ENCODE results near the gene KRTAP13-2.

Gene KRTAP13-2, protein sequence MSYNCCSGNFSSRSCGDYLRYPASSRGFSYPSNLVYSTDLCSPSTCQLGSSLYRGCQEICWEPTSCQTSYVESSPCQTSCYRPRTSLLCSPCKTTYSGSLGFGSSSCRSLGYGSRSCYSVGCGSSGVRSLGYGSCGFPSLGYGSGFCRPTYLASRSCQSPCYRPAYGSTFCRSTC

DNA sequence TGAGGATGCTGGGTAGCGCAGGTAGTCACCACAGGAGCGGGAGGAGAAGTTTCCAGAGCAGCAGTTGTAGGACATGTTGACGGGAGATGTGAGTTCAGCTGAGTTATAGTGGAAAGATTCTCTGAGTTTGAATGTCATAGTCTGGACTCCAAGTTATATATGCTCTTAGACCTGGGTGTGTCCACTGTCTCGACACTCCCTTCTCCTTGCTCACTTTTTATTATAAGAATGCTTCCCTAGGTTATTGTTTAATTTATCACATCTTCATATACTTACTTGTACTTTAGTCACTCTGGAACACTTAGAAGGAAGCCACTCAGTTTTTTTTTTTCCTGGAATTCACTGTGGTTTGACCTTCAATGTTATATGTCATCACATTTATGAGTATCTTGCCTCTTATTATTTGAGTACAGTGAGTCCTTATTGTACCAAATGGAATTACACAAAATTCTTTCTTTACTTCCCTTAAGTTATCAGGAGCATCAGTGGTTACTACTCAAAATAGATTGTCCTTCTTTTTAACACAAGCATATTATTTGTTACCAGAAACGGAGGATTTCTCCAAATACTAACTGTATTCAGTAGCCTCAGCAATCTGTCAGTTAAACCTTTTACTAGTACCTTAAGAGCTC, at the start of gene KRTAP13-2:
Gene KRTAP13-2 (minus strand): TSS at position 133 of the 632 bp plus-strand sequence. CDS start 58 bp downstream, at position 75.
- no peak for DNase-seq (ENCODE audit: low read depth, low spot score)

DNA sequence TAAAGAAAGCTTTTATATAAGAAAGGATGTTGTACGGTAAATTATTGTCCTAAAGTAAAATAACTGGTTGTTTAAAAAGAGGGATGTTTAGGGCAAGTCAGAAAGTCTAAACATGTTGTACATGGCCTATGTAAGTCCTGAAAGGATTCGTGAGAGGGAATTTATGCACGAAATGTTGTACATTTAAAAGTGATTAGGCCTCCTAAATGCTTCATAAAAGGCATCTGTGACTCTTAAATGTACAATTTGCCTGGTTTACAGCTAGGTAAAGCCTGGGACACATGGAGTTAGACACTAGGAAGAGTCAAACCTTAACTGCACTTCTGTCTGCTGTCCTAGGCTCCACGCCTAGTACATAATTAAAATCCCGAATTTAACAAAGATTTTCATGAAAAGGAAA, 43.9 kb upstream of the KRTAP13-2 start:
- no peak for DNase-seq (ENCODE audit: low read depth, low spot score)

DNA sequence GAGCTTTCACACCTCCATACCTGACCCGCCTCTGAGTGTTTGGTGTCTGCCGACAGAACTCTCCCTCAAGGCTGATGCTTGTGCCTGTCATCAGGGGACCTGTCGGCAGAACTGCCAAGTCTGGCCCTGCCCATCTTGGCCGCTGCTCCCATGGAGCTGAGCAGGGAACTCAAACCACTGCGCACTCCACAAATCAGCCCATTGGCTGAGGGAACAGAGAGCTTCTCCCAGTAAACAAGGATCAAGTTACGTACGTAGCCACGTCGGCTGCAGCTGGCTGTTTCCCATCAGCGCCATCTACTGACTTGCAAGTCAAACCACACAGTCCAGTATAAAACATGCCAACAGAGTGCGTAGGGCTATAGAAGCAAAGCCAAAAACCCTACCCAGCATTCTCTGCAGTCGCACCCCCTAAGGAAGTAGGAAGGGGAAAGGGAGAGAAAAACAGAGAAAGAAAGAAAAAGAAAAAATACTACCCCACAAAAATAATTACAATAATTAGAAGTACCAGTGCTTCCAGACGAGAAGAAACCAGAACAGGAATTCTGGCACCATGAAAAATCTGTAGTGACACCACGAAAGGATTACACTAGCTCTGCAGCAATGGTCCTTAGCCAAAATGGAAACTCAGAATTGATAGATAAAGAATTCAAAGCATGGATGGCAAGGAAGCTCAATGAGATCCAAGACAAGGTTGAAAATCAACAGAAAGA, 36.9 kb upstream of the KRTAP13-2 start:
- no peak for DNase-seq (ENCODE audit: low read depth, low spot score)

DNA sequence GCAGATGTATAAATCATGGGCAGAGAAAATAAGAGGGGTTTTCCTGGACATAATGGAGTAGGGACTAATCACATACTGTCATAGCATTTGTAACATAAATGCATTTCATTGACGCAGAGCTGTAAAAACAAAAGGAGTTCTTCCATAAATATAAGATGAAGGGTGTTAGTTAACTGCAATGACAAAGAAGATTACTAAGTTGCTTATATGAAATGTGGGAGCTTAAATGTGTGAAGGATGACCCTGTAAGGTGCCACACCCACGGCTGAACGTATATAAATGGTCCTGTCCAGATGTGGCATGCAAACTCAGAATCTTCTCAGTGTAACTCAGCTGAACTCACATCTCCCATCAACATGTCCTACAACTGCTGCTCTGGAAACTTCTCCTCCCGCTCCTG, 23.7 kb upstream of the KRTAP13-2 start, which contains the start of gene KRTAP13-1:
Gene KRTAP13-1 (plus strand): TSS at position 301 of the 400 bp plus-strand sequence. CDS start 56 bp downstream, at position 357.
- no peak for DNase-seq (ENCODE audit: low read depth, low spot score)

DNA sequence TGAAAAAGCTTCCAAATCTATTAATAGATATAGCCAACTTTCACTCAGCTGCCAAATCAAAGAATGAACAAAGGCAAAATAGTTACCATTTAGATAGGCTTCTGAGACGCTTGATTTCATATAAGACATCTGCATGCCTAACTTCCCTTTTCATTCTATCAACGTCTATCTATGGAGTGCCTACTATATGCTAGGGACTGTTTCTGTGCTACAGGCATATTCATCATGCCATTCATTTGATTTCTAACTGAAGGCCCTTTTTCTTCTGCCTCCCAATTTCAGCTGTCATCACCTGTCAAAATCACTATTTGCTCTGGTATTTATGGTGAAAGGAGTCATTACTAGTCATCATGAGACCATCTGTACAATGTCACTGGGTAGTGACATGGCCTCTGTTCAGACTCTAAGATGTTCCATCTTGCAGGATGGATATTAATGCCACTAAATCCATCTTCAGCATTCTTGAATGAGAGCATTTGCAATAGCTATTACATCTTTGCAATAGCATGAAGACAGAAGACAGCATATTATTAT, 19.5 kb upstream of the KRTAP13-2 start:
- DNase-seq (ENCODE audit: low read depth, low spot score), result no peak

DNA sequence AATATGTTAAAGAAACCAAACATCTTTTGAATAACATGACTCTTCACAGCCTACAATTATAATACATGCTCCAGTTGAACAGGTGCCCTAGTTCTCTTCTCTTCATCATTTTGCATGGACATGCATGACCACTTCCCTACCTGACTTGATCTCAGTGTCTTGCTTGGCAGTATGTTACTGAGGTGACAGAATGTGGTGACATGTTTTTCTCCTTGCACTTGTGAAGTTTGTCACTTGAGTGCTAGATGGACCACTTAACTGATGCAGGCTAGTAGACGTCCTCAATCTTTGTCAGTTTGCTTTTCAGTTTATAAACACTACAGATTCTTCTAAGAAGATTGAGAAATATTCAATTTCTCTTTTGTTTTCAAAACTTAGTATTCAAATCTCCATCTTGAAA, 10.1 kb upstream of the KRTAP13-2 start:
- DNase-seq (ENCODE audit: low read depth, low spot score), result no peak

DNA sequence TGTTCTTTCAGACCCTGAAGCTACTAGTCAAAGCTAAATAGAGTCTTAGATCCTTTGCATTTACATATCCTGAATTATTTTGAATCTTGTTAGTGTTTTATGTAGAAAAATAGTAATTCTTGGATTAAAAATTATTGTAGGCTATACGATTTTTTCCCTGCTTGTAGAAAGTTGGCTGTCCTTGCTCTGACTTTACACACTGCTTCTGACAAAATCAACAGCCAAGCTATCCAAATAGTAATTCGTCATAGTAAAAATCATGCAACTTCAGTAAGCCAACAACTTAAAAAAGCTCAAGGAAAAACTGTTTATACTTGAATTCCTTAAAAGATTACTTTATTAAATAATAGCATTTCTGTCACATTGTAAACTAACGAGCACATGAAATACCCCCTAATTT, 16.2 kb downstream of the KRTAP13-2 start:
- no peak for DNase-seq (ENCODE audit: low read depth, low spot score)

DNA sequence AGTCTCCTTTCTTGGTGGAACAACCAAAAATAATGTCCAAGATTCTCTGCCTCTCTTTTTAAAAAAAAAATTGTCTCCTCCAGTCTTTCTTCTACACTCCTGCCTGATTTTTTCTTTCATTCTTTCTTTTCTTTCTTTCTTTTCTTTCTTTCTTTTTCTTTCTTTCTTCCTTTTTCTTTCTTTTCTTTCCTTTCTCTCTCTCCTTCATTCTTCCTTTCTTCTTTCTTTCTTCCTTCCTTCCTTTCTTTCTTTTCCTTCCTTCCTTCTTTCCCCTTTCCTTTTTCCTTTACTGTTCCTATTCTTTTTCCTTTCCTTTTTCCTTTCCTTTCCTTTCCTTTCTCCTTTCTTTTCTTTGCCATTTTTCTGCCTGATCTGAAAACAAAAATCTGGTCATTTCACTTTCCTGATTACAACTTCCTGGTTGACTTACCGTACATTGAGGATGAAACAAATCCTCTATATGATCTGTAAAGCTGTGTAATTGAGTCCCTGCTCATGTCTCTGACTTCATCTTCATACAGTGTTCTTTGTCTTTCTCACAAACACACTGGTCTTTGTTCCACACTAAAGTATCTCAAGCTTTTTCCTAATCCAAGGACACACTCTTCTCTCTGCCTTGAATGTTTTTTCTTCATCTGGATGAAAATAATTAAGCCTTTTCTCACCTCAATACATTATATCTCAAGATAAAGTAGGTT, 17.6 kb downstream of the KRTAP13-2 start:
- DNase-seq (ENCODE audit: low read depth, low spot score), result no peak

DNA sequence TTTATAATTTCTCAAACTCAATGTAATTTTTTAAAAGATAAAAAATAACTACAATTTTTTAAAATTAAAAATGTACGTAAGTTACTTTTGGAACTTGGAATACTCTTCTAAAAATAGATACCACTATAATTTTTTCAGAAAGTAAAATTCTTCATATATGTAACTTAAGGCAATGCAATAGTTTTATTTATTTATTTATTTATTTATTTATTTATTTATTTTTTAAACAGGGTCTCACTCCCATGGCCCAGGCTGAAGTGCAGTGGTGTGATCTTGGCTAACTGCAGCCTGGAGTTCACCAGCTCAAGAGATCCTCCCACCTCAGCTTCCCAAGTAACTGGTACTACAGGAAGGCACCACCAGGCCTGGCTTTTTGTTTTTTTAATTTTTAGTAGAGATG, 20.5 kb downstream of the KRTAP13-2 start:
- DNase-seq (ENCODE audit: low read depth, low spot score), result no peak

DNA sequence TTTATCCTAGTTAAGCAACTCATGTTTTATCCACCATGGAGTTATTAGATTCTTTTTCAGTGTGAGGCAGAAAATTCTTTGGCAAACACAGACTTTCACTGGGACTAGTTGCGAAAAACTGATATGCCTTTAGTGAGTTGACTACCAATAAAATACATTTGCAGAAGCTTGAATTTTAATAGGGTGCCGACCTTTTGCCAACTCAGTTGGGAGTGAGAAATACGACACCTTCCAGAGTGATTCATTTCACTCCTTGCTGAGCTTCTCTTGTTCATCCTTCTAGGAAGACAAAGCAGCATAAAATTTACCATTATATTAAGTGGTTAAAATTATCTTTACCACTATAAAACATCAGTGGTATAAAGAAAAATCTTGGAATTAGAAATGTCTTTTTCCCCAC, 22.5 kb downstream of the KRTAP13-2 start:
- no peak for DNase-seq (ENCODE audit: low read depth, low spot score)

DNA sequence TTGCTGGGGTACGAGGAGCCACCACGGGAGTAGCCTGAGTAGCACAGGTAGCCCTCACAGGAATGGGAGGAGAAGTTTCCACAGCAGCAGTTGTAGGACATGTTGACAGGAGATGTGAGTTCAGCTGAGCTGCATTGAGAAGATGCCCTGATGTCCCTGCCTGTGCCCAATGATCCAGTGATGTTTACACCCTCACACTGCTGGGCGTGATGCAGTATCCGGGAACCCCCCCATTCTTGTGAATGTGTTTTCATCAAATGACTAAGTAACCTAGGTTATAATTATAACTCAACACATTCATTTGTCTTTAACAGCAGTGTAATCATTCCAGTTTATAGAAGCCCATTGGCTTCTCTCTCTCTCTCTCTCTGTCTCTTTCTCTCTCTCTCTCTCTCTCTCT, 23.6 kb downstream of the KRTAP13-2 start, which contains the start of gene KRTAP23-1:
Gene KRTAP23-1 (minus strand): TSS at position 101 of the 400 bp plus-strand sequence. CDS start 0 bp downstream, at position 101.
- no peak for DNase-seq (ENCODE audit: low read depth, low spot score)

DNA sequence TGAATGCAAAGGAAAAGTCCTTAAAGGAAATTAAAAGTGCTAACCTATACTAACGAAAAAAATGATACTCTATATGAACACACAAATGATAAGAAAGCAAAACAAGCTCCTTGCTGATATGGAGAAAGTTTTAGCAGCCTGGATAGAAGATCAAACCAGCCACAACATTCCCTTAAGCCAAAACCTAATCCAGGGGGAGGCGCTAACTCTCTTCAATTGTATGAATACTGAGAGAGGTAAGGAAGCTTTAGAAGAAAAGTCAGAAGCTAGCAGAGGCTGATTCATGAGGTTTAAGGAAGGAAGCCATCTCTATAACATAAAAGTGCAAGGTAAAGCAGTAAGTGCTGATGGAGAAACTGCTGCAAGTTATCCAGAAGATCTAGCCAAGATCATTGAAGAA, 27.1 kb downstream of the KRTAP13-2 start:
- DNase-seq (ENCODE audit: low read depth, low spot score), result no peak

DNA sequence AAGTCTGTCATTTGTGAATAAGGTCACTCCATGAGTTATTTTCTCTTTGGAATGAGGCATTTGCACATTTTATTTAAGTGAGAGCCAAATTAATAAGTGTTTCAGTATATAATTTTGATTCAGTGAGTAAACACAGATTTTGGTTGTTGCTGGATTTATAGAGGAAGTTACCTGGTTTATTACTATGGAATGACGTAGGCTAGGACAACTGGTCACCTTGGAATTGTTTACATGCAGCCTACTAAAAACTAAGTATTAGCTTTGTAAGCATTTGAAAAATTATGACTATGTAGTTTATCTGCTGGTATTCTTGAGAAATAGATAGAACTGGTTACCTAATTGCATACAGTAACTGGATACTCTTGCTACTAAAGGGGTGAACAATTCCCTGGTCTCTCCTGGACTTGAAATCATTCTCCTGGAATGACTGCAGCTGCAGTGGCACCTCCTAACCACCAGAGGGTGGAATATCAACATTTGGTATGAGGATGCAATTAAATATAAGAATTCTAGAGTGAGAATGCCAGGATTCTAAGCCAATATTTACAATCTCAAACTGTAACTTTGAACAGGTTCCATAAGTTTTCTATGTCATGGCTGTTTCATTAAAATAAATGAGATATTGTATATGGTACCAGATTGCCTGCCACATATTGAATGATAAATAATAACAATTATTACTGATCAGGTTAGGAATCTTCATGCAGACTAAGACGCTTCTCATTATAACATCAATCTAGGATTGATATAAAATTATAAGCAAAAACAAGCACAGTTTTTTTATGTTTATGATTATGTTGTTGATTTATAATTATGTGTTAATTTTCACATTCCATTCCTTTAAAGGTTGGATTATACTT, 31.1 kb downstream of the KRTAP13-2 start:
- no peak for DNase-seq (ENCODE audit: low read depth, low spot score)

DNA sequence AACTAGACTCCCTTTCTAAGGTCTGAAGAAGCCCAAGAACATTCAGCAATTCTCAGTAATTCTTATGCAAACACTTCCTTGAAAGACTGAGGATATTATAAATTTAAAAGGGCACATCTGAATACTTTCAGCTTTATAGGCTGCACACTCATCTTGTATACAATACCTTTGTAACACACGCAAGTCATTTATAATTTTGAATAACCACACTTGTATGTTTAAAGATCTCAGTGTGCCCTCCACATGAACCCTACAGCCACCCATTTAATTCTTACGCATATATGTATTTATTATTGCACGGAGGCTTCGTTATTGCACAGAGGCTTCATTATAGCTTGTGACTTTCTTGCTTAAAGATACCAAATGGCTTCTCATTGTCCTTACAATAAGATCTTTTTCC, 33.4 kb downstream of the KRTAP13-2 start:
- no peak for DNase-seq (ENCODE audit: low read depth, low spot score)

DNA sequence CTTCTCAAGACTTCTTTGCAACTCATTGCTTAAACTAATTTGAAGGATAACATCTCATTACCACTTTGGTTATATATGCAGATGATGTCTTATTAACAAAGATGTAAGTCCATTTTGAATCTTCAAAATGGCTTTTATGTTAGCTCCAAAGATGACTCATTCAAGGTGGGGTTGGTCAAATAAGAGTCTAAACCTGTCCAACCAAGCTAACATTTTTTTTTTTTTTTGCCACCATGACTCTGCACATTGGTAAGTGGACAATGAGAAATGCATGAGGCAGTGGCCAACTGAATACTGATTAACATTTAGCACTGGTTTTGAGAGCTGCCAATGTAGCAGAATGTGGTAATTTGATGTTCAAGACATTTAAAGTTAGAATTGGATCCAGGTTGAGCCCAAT, 34.3 kb downstream of the KRTAP13-2 start:
- no peak for DNase-seq (ENCODE audit: low read depth, low spot score)

DNA sequence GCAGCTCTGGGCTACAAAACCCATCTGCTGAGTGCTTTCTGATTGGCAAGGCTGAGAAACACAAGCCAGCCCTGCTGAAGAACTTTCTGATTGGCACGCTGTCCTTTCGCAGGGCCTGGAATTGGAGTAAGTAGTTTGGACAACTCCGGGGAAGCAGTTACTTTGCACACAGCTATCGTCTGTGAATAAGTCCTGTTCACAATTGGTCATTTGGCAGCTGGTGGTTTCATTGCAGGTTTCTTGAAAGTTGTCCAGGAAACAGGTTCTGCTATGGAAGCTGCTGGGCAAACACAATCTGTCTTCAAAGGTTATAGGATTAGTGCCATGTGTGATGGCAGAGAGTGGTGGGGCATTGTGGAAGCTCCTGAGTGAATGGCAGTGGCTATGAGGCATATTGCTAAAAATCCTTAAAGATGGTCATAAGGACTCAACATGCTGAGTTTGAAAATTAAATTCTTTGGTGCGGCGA, 34.8 kb downstream of the KRTAP13-2 start, which contains the start of gene KRTAP27-1:
Gene KRTAP27-1 (minus strand): TSS at position 419 of the 469 bp plus-strand sequence. CDS start 26 bp downstream, at position 393.
- DNase-seq (ENCODE audit: low read depth, low spot score), result no peak

DNA sequence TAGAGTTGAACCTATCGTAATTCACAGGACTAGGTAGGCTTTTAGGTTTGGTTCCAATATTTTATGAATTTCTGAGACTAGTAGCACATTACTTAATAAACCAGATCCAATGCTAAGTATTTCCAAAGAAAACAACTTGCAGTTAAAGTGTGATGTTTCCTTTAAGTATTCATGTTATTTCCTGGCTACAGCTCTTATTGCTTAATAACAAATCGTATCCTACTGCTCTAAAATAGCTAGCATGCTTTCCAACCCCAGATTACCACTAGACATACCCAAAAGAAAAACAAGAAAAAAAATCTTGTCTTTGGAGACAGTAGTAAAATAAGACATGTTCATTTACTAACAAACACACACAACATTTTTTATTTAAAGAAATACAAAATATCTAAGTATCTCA, 35.5 kb downstream of the KRTAP13-2 start:
- no peak for DNase-seq (ENCODE audit: low read depth, low spot score)

DNA sequence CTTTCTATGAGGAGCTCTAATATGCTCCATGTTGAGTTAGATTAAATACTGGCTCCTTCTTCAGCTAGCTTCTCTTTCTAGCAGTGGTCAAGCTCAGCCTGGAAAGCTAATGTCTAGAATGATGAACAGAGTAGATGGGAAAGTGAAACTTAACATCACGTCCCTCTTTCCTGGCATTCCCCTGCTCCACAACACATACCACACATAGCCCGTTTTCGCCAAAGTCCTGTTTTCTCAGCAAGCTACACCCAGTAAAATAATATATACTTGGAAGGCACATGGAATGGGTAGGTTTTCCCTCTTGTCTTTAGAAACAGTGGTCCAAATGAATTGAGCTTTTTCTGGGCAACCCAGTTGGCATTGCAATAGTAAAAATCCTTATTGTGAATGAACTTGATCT, 38.3 kb downstream of the KRTAP13-2 start:
- DNase-seq (ENCODE audit: low read depth, low spot score), result no peak

DNA sequence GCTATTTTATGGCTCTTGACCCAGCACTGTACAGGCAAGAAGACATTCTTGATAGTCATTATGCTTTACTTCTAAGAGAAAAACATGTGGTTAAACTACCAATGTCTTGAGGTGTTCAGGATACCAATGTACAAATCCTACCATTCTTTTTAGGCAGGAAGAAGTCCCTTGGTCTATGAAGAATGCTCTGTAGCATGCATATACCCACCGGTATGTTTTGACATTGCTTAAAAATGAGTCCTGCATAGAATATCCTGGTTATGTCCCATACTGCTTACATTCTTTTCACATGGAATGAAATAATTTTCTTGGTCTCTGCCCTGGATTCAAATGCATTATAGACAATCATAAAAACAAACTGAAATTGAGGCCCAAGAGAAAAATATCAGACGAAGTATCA, 39.4 kb downstream of the KRTAP13-2 start:
- DNase-seq (ENCODE audit: low read depth, low spot score), result no peak

DNA sequence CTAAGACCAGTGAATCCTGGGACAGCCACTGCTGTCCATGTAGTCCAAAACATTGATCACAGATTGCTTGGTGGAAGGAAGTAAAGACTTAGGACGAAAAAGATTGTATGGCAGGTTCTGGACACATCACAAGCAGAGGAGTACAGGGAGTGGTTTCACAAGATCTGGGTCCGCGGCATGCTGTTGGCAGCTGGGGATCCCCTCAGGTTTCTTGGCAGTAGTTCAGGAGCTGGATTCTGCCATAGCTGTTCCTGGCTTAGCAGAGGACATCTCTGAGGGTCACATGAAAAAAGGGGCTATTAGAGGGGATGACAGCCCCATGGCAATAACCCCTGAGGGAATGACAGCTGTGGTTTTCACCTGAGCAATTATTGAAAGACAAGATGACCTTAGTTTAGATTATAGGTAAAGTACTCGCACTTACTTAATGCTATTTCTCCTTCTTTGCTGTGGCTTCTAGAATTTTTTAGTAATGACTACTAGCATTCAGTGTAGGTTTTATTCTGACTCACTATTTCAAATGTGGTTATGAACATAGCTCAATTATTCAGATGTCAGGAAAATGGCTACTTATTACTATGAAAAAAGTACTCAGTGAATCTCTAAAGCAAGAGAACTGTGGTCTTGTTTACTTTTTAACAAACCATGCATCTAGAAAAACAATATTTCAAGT, 42.7 kb downstream of the KRTAP13-2 start:
- DNase-seq (ENCODE audit: low read depth, low spot score), result no peak
